Muscle of leg (tissue), 11 donors: ENCODE results near the gene CR1. TPM values are rescaled to one million over a fixed set of nuclear protein-coding genes. Genes with fewer than 3 reads are reported as not detected.
"Not testable (repeated sequence)": the region's sequence is repeated elsewhere in the genome, so short reads cannot be mapped to it uniquely, and the experiment has no call there.

ENCODE experiments used
- DNase-seq: peaks from one replicate; pipeline ENCODE4 v3.0.0; 2013
- H3K27ac ChIP-seq: one replicate; pipeline ENCODE4 v1.5.1; 2013; ENCODE audit warnings: mild to moderate bottlenecking, low read length, control low read depth
- H3K27me3 ChIP-seq: one replicate; pipeline ENCODE4 v1.6.1; 2013; ENCODE audit warnings: low read length; ENCODE audit not compliant: control insufficient read depth, insufficient read depth
- H3K36me3 ChIP-seq: one replicate; pipeline ENCODE4 v1.6.1; 2013; ENCODE audit warnings: low read length; ENCODE audit not compliant: control insufficient read depth, insufficient read depth
- H3K4me1 ChIP-seq: one replicate; pipeline ENCODE4 v1.6.1; 2013; ENCODE audit warnings: low read length; ENCODE audit not compliant: control insufficient read depth, insufficient read depth
- H3K4me3 ChIP-seq: one replicate; pipeline ENCODE4 v1.5.1; 2013; ENCODE audit warnings: low read length, control low read depth
- H3K9me3 ChIP-seq: replicated peaks from 2 replicates; pipeline ENCODE4 v1.6.1; 2013; ENCODE audit warnings: low read depth, low read length; ENCODE audit not compliant: control insufficient read depth
- WGBS: methylation state at CpG from one replicate; pipeline ENCODE4 v1.1.5; 2013; ENCODE audit warnings: missing lambda C conversion rate; ENCODE audit not compliant: insufficient coverage; 5-methylcytosine and 5-hydroxymethylcytosine counted together
- polyA plus RNA-seq, 8 donors: library from polyadenylated mRNA; unstranded; fragments of 120-200 nt; gene quantifications; one replicate each; pipeline versions ENCODE4 v1.2.1 to v1.2.3, GENCODE V29; 2013; ENCODE audit warnings: inconsistent platforms in 1 of 8, low replicate concordance in 1 of 8; ENCODE audit not compliant: insufficient read length in 8 of 8, insufficient read depth in 1 of 8
- total RNA-seq: library from RNA; stranded (reverse); fragments of 120-200 nt; gene quantifications from one replicate; pipeline ENCODE4 v1.2.4, GENCODE V29; 2013

The CR1 gene
- total and polyA plus RNA-seq, 9 donors: 0.50 to 1.6 (median 0.96) TPM

DNA sequence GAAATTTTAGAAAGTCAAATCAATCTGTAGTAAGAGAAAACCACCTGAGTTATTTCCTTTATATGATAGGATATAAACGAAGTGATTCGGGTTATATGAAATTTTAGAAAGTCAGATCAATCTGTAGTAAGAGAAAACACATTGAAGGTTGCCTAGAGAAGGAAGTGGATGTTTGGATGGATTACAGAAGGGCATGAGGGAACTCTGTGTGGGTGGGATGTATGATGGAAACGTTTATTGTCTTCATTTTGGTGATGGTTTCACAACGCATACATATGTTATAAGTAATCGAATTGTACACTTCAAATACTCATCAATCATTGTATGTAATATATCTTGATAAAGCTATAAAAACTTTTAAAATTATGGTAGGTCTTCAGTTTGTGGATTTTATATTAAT is 5.1 kb downstream of the CR1 start:
- peaks cover 1% of the 10 kb centered on the region for H3K4me1 ChIP-seq
- peaks cover 29% of the 10 kb centered on the region for H3K27me3 ChIP-seq
- H3K9me3 ChIP-seq: no peaks in the 10 kb centered on the region
- no peak overlapping the region for H3K4me3 ChIP-seq
- WGBS: 49% methylated on average over 2 of the region's 5 CpGs
- no peaks in the 10 kb centered on the region for H3K36me3 ChIP-seq
- H3K27ac ChIP-seq: no peak overlapping the region
- no peak for DNase-seq

DNA sequence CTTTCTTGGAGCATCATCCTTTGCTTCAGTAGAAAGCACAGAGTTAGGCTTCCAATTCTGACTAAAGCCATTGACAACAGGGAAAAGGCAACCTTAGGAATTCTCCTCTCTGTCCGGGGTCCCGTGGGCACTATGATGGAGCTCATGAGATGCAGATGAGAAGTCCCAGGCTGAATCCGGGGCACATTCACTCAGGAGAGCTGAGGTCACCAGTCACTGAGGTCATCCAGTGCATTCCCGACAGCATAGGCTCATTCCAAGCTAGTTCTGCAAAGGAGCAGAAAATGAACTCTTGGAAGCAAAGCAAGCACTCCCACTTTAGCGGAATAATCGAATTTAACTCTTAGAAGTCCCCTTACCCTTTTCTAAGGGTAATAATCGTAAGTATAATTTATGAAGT is 6.8 kb downstream of the CR1 start:
- no peaks in the 10 kb centered on the region for H3K9me3 ChIP-seq
- no peak overlapping the region for H3K27ac ChIP-seq
- H3K36me3 ChIP-seq: no peaks in the 10 kb centered on the region
- WGBS: 49% methylated on average over 4 of the region's 7 CpGs
- H3K4me1 ChIP-seq: no peaks in the 10 kb centered on the region
- peaks cover 16% of the 10 kb centered on the region for H3K27me3 ChIP-seq
- DNase-seq: no peak
- H3K4me3 ChIP-seq: no peak overlapping the region

DNA sequence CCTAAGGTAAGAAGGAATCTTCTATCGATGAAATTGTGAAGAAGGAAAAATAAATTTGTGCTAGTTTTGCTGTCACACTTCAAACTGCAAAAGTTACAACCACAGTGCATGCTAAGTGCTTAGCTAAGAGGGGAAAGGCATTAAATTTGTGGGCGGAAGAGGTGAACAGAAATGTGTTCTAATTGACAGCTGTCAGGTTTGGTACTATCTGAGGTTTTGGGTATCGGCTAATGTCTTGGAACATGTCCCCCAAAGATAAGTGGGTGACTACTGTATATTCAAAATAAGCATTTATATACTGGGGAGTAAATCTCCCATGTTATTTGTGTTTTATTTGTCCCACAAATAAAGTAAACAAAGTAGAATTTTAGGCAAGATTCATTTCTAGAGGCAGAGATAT is 8.0 kb downstream of the CR1 start:
- H3K36me3 ChIP-seq: no peaks in the 10 kb centered on the region
- no peaks in the 10 kb centered on the region for H3K9me3 ChIP-seq
- no peak overlapping the region for H3K4me3 ChIP-seq
- H3K27ac ChIP-seq: no peak overlapping the region
- no peaks in the 10 kb centered on the region for H3K4me1 ChIP-seq
- WGBS: 83% methylated on average over 1 of the region's 3 CpGs
- DNase-seq: no peak
- peaks cover 10% of the 10 kb centered on the region for H3K27me3 ChIP-seq

DNA sequence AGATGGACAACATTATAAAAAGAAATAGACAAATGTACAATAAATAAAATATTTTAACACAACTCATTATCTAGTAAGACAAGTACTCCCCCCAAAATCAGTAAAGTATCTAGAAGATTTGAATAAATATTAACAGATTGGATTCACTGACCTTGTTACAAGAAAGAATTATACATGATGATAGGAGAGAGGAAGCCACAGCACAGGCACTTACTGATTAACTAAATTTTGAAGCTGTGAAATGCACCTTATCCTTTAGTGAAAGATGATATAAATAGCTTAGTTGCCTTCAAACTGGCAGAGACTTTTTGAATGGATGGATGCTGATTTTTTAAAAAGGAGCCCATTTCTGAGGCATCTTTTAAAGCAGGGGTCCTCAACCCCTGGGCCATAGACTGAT is 8.5 kb downstream of the CR1 start:
- Histone ChIP-seq H3K27me3 (peaks cover 10% of the 10 kb centered on the region), H3K4me1 (no peaks in the 10 kb centered on the region), H3K36me3 (no peaks in the 10 kb centered on the region), H3K4me3 (no peak overlapping the region), H3K9me3 (no peaks in the 10 kb centered on the region), H3K27ac (no peak overlapping the region)
- DNase-seq: no peak

DNA sequence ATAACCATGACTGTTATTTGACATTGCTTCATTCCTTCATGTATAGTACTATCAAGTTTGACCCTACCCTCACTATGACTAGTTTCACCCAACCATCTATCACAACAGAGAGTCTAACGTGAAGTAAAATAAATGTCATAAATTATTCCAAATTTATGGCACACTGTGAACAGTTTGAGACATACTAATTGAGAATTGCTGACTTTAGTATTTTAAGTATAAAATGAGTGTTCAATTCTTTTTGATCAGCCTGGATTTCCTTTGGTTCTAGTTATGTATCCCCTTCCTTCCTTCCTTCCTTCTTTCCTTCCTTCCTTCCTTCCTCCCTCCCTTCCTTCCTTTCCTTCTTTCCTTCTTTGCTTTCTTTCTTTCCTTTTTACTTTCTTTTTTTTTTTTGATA is 14.5 kb downstream of the CR1 start:
- no peak for DNase-seq
- Histone ChIP-seq H3K4me1 (no peaks in the 10 kb centered on the region), H3K4me3 (no peak overlapping the region), H3K9me3 (no peaks in the 10 kb centered on the region), H3K27me3 (no peaks in the 10 kb centered on the region), H3K36me3 (no peaks in the 10 kb centered on the region), H3K27ac (no peak overlapping the region)
- WGBS: no CpG with 5 or more reads among the region's 1 CpG

DNA sequence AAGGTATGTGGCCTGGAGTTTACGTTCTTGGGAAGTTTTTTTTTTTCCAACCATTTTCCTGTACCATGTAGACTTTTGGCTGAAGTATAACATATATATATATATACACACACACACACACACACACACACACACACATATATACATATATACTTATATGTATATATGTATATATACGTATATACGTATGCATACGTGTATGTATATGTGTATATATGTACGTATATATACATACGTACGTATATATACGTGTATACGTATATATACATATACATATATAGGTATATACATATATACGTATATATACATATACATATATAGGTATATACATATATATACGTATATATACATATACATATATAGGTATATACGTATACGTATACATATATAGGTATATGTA is 18.9 kb downstream of the CR1 start:
- H3K4me3 ChIP-seq: no peak overlapping the region
- no peaks in the 10 kb centered on the region for H3K4me1 ChIP-seq
- no peak overlapping the region for H3K27ac ChIP-seq
- H3K27me3 ChIP-seq: no peaks in the 10 kb centered on the region
- no CpG with 5 or more reads among the region's 13 CpGs for WGBS
- no peaks in the 10 kb centered on the region for H3K36me3 ChIP-seq
- no peaks in the 10 kb centered on the region for H3K9me3 ChIP-seq
- DNase-seq: no peak

DNA sequence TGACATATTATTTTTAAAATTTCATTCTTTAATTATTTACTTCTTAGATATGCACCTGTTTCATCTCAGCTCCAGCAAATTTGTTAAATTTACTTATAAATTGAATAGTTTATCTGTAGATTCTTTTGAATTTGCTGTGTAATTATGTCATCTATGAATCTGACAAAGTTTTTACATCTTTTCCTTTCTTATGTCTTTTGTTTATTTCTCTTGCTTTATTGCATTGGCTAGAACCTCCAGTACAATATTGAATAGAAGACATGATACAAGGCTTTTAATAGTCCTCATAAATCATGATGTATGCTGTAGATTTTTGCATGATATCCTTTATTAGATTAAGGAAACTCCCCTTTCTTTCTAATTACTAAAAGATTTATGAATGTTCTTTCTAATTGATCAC is 20.8 kb downstream of the CR1 start:
- DNase-seq: no peak
- H3K9me3 ChIP-seq: no peaks in the 10 kb centered on the region
- H3K36me3 ChIP-seq: no peaks in the 10 kb centered on the region
- H3K4me3 ChIP-seq: no peak overlapping the region
- H3K4me1 ChIP-seq: no peaks in the 10 kb centered on the region
- no peaks in the 10 kb centered on the region for H3K27me3 ChIP-seq
- no peak overlapping the region for H3K27ac ChIP-seq

DNA sequence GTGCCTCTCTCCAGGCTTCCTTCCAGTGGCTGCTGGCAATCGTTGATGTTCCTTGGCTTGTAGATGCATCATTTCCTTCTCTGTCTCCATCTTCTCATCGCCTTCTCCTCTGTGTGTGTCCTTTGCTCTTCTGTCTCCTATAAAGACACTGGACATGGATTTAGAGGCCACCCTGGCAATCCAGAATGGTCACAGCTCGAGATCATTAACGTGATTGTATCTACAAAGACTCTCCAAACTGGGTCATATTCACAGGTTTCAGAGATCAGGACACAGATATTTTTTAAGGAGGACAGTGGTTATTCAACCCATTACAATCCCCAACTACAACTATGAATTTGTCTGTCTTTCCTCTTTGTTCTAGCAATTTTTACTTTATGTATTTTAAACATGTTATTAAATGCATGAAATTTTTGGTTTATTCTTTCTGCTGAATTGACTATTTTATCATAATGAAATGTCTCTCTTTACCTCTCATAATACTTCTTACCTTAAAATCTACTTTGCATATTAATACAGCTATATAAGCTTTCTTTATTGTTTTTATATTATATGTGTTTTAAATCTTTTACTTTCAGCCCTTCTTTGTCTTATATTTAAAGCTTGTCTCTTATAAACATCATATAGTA is 22.8 kb downstream of the CR1 start:
- Histone ChIP-seq H3K9me3 (no peaks in the 10 kb centered on the region), H3K36me3 (no peaks in the 10 kb centered on the region), H3K4me3 (no peak overlapping the region), H3K4me1 (no peaks in the 10 kb centered on the region), H3K27me3 (no peaks in the 10 kb centered on the region), H3K27ac (no peak overlapping the region)
- WGBS: 21% methylated on average over 2 of the region's 4 CpGs
- no peak for DNase-seq

DNA sequence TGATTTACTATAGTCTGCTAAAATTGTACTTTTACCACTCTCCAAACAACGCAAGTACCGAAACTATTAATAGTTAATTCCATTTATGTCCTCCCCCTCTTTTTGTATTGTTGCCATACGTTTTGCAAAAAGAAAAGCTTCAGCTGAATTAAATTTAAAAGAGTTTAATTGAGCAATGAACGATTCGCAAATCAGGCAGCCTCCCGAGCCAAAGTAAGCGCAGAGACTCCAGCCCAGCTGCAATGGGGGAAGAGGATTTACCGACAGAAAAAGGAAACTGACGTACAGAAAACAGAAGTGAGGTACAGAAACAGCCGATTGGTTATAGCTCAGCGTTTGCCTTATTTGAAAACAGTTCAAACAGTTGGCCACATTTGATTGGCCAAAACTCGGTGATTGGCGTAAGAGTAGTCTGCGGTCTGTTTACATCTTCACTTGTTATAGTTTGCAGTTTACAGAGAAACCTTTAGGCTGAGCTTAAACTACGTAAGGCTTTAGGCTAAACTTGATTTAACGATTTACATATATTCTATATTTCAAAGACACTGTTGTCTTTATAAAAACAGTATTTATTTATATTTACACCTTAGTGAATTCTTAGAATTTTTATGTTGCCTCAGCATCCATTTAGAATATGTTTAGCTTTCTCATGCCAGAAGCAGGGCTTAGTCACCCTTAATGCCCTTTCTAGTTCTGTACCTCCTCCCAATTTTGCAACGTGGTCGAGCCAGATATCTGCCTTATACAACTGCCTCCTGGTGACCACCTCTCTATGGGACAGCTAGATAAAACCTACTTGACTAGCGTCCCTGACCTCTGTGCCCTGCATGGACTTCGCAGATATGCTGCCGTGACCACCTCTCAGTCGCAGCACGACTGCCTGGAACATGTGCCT is 23.8 kb downstream of the CR1 start:
- peak; percentile 3 for DNase-seq
- 74% methylated on average over 17 of the region's 23 CpGs for WGBS
- Histone ChIP-seq H3K27me3 (no peaks in the 10 kb centered on the region), H3K9me3 (no peaks in the 10 kb centered on the region), H3K4me3 (no peak overlapping the region), H3K36me3 (no peaks in the 10 kb centered on the region), H3K4me1 (no peaks in the 10 kb centered on the region), H3K27ac (no peak overlapping the region)

DNA sequence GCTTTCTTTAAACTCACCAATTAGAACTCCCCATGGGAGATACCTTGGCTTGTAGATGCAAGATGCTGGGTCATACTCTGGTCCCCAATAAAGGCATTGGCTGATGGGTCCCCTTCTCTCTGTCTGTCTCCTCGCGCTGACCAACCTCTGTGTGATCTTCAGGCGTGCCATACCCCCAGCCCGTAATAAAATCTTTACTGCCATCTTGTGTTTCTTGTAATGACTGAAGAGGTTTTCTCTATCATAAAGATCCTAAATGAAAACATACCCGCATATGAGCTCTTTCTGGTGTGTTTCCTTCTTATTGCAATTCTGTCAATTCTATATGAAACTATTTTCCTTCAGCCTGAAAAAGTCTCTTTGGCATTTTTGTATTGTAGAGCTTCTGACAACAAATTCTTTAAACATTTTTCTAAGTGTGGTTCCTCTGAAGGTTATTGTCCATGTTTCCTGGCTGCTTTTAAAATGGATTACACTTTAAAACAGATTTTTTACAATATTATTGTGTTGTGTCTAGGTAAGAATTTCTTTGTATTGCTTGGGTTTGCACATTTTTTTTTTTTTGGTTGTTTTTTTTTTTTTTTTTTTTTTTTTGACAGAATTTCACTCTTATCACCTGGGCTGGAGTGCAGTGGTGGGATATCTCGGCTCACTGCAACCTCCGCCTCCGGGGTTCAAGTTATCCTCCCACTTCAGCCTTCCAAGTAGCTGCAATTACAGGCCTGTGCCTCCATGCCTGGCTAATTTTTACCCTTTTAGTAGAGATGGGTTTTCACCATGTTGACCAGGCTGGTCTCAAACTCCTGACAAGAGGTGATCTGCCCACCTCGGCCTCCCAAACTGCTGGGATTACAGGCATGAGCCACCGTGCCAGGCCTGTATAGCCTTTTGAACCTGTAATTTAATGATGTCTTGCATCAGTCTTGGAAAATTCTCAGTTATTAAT is 24.7 kb downstream of the CR1 start:
- not testable (repeated sequence) for H3K27me3 ChIP-seq

More for the DNA sequence above, 24.7 kb downstream of the CR1 start:
- H3K27ac ChIP-seq, DNase-seq, H3K36me3 ChIP-seq, H3K9me3 ChIP-seq, H3K4me1 ChIP-seq, H3K4me3 ChIP-seq: not testable (repeated sequence)
- WGBS: no CpG with 5 or more reads among the region's 10 CpGs
